K562 (cell line): Measurements from ENCODE around the gene ESPL1. TPM values are rescaled to one million over a fixed set of nuclear protein-coding genes. Genes with fewer than 3 reads are reported as not detected.
"Not testable (repeated sequence)": the region's sequence is repeated elsewhere in the genome, so short reads cannot be mapped to it uniquely, and the experiment has no call there.

Experiments
- ATAC-seq: fragments of 200-7000 bp; cut with Tn5 transposase; 3 replicates; pipeline ENCODE4 v1.9.1; 2020; ENCODE audit warnings: moderate library complexity
- BruUV-seq: library from RNA; stranded (reverse); fragments of 400-500 nt; replicated peaks from 2 replicates; lab custom pipeline; 2021; lab: Mats Ljungman, UMichigan
- CTCF ChIA-PET: fragments of 300-600 bp; formaldehyde crosslinking; extraction: SDS; loops from one replicate; lab custom pipeline; 2021; ENCODE audit warnings: low intra/inter-chr PET ratio; lab: Yijun Ruan, JAX
- POLR2A ChIA-PET: fragments of 300-600, 350-650 bp; sonication (Branson Sonifier 250); formaldehyde crosslinking; extraction: SDS; loops from one replicate; lab custom pipeline; 2021; ENCODE audit warnings: antibody characterized with exemption, inconsistent platforms; lab: Yijun Ruan, JAX
- DNase-seq, 4 experiments: peaks; one replicate each; pipeline versions ENCODE4 v3.0.0 to v3.0.0-alpha.2; 2011 to 2018; ENCODE audit warnings: low spot score in 3 of 4, mixed read lengths in 3 of 4; ENCODE audit errors: extremely low read depth in 1 of 4
- FAIRE-seq: peaks from 2 replicates; lab custom pipeline; 2011; peaks lifted over from hg19 to GRCh38; lab: Jason Lieb, UNC
- H2AFZ ChIP-seq: 2 replicates; pipeline ENCODE4 v1.6.0; 2011; ENCODE audit warnings: low read depth, low read length, control low read depth, inconsistent platforms
- H3K27ac ChIP-seq: fragments of 200-600 bp; 3 replicates; pipeline ENCODE4 v1.8.0; 2011; ENCODE audit warnings: low read depth, mild to moderate bottlenecking, control low read depth, inconsistent platforms, low read length, moderate library complexity, mixed read lengths; ENCODE audit errors: extremely low read depth
- H3K27me3 ChIP-seq, 2 experiments: fragments of 300-600 bp in 1 of 2; 2 replicates in 1 of 2; 3 replicates in 1 of 2; pipeline versions ENCODE4 v1.6.0 to v1.8.0; 2011; ENCODE audit warnings: inconsistent platforms in 2 of 2, low read length in 2 of 2, mild to moderate bottlenecking in 1 of 2, mixed read lengths in 1 of 2, moderate library complexity in 1 of 2; ENCODE audit not compliant: control insufficient read depth in 2 of 2, insufficient read depth in 2 of 2
- H3K36me3 ChIP-seq: fragments of 300-600 bp; 3 replicates; pipeline ENCODE4 v1.8.0; 2011; ENCODE audit warnings: mild to moderate bottlenecking, low read length, inconsistent platforms; ENCODE audit not compliant: control insufficient read depth, insufficient read depth
- H3K4me1 ChIP-seq, 2 experiments: fragments of 200-600 bp in 1 of 2; replicated peaks in 1 of 2; 2 replicates in 1 of 2; 3 replicates in 1 of 2; pipeline versions ENCODE4 v1.5.1 to v1.8.0; 2011; ENCODE audit warnings: inconsistent platforms in 2 of 2, low read length in 2 of 2, mild to moderate bottlenecking in 1 of 2, mixed read lengths in 1 of 2, moderate library complexity in 1 of 2; ENCODE audit not compliant: control insufficient read depth in 2 of 2, insufficient read depth in 2 of 2
- H3K4me2 ChIP-seq: 2 replicates; pipeline ENCODE4 v1.6.1; 2011; ENCODE audit warnings: low read length, control low read depth, inconsistent platforms, mixed read lengths; ENCODE audit not compliant: insufficient read depth
- H3K4me3 ChIP-seq: fragments of 200-600 bp; sonication (generic), shearing (Covaris generic); 2 replicates; pipeline ENCODE4 v1.5.1; 2016; ENCODE audit warnings: control low read depth, inconsistent platforms
- H3K79me2 ChIP-seq: fragments of 200-600 bp; 3 replicates; pipeline ENCODE4 v1.8.0; 2011; ENCODE audit warnings: low read length, inconsistent platforms; ENCODE audit not compliant: control insufficient read depth, insufficient read depth
- H3K9ac ChIP-seq, 2 experiments: 2 replicates each; pipeline versions ENCODE4 v1.6.0 to v1.6.1; 2011; ENCODE audit warnings: low read depth in 2 of 2, low read length in 2 of 2, control low read depth in 1 of 2, inconsistent platforms in 1 of 2, mild to moderate bottlenecking in 1 of 2, mixed read lengths in 1 of 2; ENCODE audit not compliant: insufficient read depth in 1 of 2
- H3K9me1 ChIP-seq: one replicate; pipeline ENCODE4 v1.6.0; 2011; ENCODE audit warnings: inconsistent platforms, mild to moderate bottlenecking, low read length, moderate library complexity; ENCODE audit not compliant: control insufficient read depth, insufficient read depth
- H3K9me3 ChIP-seq: replicated peaks from 2 replicates; pipeline ENCODE4 v1.5.1; 2011; ENCODE audit warnings: low read depth, low read length, inconsistent platforms; ENCODE audit not compliant: control insufficient read depth, insufficient read depth
- H4K20me1 ChIP-seq: replicated peaks from 2 replicates; pipeline ENCODE4 v1.6.1; 2011; ENCODE audit warnings: low read length, inconsistent platforms, mixed read lengths; ENCODE audit not compliant: control insufficient read depth, insufficient read depth
- ZNF175 ChIP-seq: fragments of 200-800 bp; sonication (Bioruptor generic); IDR thresholded peaks from 2 replicates; pipeline ENCODE4 v1.6.1; 2016; ENCODE audit warnings: low read depth, mild to moderate bottlenecking, missing genetic modification characterization, missing compliant biosample characterization
- WGBS: fragments of 100-300 bp; shearing (Covaris generic); methylation state at CpG from one replicate; pipeline ENCODE4 v1.1.6; 2016; ENCODE audit warnings: low coverage, mixed read lengths; ENCODE audit not compliant: insufficient coverage; ENCODE audit errors: missing lambda C conversion rate; 5-methylcytosine and 5-hydroxymethylcytosine counted together
- in situ Hi-C: fragments of 300-500 bp; cut with MboI; formaldehyde crosslinking; loops from 4 replicates; pipeline ENCODE4 v1.15.0; 2018; ENCODE audit warnings: inconsistent platforms, mixed read lengths
- intact Hi-C: fragments of 100-400 bp; cut with micrococcal nuclease; formaldehyde crosslinking; loops from 2 replicates; pipeline ENCODE4 v1.14.2; 2022
- polyA plus RNA-seq, 8 experiments: library from polyadenylated mRNA; depleted of rRNA in 4 of 8; stranded (reverse) in 5 of 8; unstranded in 3 of 8; fragments of >200 nt; fragmentation: Nextera tagmentation in 2 of 8; fragmentation: Illumina TruSeq in 1 of 8; extraction: Ambion mirVana in 2 of 8; extraction: Trizol in 1 of 8; gene quantifications; 2 replicates each; pipeline versions ENCODE4 v1.2.1 to v1.2.3, GENCODE V29; 2011 to 2014; ENCODE audit warnings: inconsistent platforms in 1 of 8, missing spikeins in 1 of 8
- total RNA-seq, 7 experiments: library from RNA; depleted of rRNA in 6 of 7; stranded (reverse); fragments of >200 nt in 6 of 7; fragmentation: Illumina TruSeq in 2 of 7; extraction: Trizol in 2 of 7; gene quantifications; 2 replicates each; pipeline versions ENCODE4 v1.2.1 to v1.2.3, GENCODE V29; 2011 to 2021; ENCODE audit warnings: low replicate concordance in 1 of 7
- TF ChIP-seq, protein P1 (sequence below): fragments of 450-650 bp; IDR thresholded peaks from 2 replicates; pipeline ENCODE4 v1.6.1; 2018; ENCODE audit not compliant: partially characterized antibody
- TF ChIP-seq, protein P2 (sequence below), 2 experiments: fragments of 450-650 bp; IDR thresholded peaks; 2 replicates each; pipeline ENCODE4 v1.6.1; 2016

Gene ESPL1
- total and polyA plus RNA-seq, 9 of the 15 experiments (the other 6 are each of a cell fraction or from before 2014, with no cell fraction given): 1.2 to 55.0 (median 18.7) TPM

DNA sequence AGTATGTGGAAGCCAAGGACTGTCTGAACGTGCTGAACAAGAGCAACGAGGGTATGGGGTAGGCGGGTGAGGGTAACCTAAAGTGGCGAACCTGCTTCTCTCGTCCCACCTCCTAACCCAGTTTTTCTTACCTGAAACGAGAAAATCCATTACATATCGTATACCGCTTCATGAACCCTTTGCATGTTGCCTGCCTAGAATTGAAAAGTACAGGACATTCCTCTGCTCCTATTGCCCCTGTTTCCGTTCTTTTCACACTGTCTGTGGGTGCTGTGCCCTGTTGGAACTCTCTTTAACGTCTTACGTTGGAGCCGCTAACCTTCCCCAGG lies 27.8 kb downstream of the ESPL1 start (continued):
- TF ChIP-seq, protein P1, sequence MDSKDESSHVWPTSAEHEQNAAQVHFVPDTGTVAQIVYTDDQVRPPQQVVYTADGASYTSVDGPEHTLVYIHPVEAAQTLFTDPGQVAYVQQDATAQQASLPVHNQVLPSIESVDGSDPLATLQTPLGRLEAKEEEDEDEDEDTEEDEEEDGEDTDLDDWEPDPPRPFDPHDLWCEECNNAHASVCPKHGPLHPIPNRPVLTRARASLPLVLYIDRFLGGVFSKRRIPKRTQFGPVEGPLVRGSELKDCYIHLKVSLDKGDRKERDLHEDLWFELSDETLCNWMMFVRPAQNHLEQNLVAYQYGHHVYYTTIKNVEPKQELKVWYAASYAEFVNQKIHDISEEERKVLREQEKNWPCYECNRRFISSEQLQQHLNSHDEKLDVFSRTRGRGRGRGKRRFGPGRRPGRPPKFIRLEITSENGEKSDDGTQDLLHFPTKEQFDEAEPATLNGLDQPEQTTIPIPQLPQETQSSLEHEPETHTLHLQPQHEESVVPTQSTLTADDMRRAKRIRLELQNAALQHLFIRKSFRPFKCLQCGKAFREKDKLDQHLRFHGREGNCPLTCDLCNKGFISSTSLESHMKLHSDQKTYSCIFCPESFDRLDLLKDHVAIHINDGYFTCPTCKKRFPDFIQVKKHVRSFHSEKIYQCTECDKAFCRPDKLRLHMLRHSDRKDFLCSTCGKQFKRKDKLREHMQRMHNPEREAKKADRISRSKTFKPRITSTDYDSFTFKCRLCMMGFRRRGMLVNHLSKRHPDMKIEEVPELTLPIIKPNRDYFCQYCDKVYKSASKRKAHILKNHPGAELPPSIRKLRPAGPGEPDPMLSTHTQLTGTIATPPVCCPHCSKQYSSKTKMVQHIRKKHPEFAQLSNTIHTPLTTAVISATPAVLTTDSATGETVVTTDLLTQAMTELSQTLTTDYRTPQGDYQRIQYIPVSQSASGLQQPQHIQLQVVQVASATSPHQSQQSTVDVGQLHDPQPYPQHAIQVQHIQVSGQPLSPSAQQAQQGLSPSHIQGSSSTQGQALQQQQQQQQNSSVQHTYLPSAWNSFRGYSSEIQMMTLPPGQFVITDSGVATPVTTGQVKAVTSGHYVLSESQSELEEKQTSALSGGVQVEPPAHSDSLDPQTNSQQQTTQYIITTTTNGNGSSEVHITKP: no peak
- no peak for TF ChIP-seq ZNF175 (CRISPR knock-in tag)
- TF ChIP-seq, protein P2, sequence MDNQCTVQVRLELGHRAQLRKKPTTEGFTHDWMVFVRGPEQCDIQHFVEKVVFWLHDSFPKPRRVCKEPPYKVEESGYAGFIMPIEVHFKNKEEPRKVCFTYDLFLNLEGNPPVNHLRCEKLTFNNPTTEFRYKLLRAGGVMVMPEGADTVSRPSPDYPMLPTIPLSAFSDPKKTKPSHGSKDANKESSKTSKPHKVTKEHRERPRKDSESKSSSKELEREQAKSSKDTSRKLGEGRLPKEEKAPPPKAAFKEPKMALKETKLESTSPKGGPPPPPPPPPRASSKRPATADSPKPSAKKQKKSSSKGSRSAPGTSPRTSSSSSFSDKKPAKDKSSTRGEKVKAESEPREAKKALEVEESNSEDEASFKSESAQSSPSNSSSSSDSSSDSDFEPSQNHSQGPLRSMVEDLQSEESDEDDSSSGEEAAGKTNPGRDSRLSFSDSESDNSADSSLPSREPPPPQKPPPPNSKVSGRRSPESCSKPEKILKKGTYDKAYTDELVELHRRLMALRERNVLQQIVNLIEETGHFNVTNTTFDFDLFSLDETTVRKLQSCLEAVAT (IDR thresholded peaks at IDR 0.05): 0 out of 4 replicates have a peak, but pooled peaks of 1 of the 2 experiments have one; percentile 1
- TF ChIP-seq, all 486 proteins: peak for 5

DNA sequence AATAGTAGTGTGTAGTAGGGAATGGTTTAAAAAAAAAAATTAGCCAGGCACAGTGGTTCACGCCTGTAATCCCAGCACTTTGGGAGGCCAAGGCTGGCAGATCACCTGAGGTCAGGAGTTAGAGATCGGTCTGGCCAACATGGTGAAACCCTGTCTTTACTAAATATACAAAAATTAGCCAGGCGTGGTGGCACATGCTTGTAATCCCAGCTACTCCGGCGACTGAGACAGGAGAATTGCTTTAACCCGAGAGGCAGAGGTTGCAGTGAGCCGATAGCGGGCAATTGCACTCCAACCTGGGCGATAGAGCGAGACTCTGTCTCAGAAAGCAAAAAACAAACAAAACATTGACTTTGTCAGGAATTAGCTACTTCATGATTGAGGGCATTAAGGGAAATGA lies 29.0 kb downstream of the ESPL1 start:
- H3K9me1 ChIP-seq, CTCF ChIA-PET, intact Hi-C loops, FAIRE-seq, in situ Hi-C loops, DNase-seq, H4K20me1 ChIP-seq, BruUV-seq, H2AFZ ChIP-seq, H3K27me3 ChIP-seq, H3K27ac ChIP-seq, ATAC-seq, H3K9me3 ChIP-seq: not testable (repeated sequence)
- 96% methylated on average over 10 of the region's 10 CpGs for WGBS
- 0 out of 2 replicates have a peak overlapping the region, but pooled peaks have one; percentile 8 for H3K4me2 ChIP-seq
- H3K79me2 ChIP-seq: peaks cover 28% of the 10 kb centered on the region
- POLR2A ChIA-PET: interaction anchor here (1.0 to 2.1 kb wide), 4 partner anchors 14 to 108 kb away, joined by 3 to 8 read pairs (median 5); partner anchors contain the start of gene AAAS
- H3K36me3 ChIP-seq: peaks cover 73% of the 10 kb centered on the region
- H3K4me1 ChIP-seq: peaks cover 23 to 28% of the 10 kb centered on the region in 2 experiments; a peak in 4 of 5 replicates
- H3K4me3 ChIP-seq: 0 out of 2 replicates have a peak overlapping the region, but pooled peaks have one; percentile 70
- peak overlapping the region in 1 of 2 experiments; percentile 94; a peak in 2 of 4 replicates for H3K9ac ChIP-seq
